OCI-LY3 (cell line): ENCODE results near the gene TTF1.

ENCODE experiments used
- CTCF ChIP-seq: fragments of 200-600, 300-600 bp; sonication (generic); IDR thresholded peaks from 2 replicates; pipeline ENCODE4 v1.5.1; 2014; ENCODE audit warnings: antibody characterized with exemption, low read length, low read depth
- EZH2phosphoT487 ChIP-seq: fragments of 200-600 bp; shearing (Covaris generic); IDR thresholded peaks from 2 replicates; pipeline ENCODE4 v1.6.1; 2018; ENCODE audit warnings: antibody characterized with exemption, mixed run types, low read depth

- TF ChIP-seq CTCF (peak; percentile 82), EZH2phosphoT487 (no peak)
These were observed 4.5 kb upstream of the TTF1 start for GRCh38 chr9:132411091-132411508.
